WTC11 (cell line): ENCODE measurements around the gene MTHFD1L.

ENCODE experiments used
- CTCF ChIP-seq: fragments of 200-600 bp; IDR thresholded peaks from 2 replicates; pipeline ENCODE4 v1.8.0; 2022; ENCODE audit warnings: antibody characterized with exemption
- FOXJ3 ChIP-seq: sonication (generic); formaldehyde crosslinking; IDR thresholded peaks from 2 replicates; pipeline ENCODE4 v1.9.0; 2021; ENCODE audit warnings: missing genetic modification reagents, mild to moderate bottlenecking, borderline replicate concordance
- NFYB ChIP-seq: sonication (generic); formaldehyde crosslinking; conservative IDR thresholded peaks from 2 replicates; pipeline ENCODE4 v1.8.0; 2022; ENCODE audit warnings: low read depth, missing genetic modification reagents

DNA sequence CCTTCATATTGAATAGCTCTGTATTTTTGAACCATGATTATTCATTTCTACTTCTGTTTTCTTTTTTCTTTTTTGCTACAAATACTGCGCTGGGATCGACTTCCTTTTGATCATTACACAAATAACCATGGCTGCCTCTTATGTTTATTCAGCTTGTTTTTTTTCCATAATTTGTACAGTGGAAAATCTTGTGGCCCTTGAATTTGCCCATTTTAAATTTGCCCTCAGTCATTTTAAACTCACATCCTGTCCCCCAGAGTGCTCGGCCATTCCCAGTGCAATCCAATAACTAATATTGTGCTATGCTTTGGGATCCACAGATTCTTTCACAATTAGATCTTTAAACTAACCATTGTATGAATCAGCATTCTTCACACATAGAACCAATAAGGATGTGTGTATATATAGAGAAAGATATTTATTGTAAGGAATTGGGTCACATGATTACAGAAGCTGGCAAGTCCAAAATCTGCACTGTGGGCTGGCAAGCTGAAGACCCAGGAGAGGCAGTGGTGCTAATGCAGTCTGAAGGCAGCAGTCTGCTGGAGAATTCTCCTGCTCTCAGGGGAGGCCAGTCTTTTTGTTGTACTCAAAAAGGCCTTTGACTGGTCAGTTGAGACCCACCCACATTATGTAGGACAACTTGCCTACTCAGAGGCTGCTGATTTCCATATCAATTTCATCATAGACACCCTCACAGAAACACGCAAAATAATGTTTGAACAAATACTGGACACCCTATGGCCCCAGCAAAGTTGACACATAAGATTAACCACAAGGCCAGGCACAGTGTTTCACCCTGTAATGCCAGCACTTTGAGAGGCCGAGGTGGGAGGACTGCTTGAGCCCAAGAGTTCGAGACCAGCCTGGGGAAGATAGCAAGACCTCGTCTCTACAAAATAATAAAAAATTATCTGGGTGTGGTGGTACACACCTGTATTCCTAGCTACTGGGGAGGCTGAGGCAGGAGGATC lies 147.1 kb downstream of the MTHFD1L start:
- no peak for TF ChIP-seq FOXJ3 (CRISPR knock-in tag)
- no peak for TF ChIP-seq NFYB (CRISPR knock-in tag)
- no peak for TF ChIP-seq CTCF
